ENCODE measurements around the gene MAP1LC3B2. TPM values are rescaled to one million over a fixed set of nuclear protein-coding genes. Genes with fewer than 3 reads are reported as not detected.
"Not testable (repeated sequence)": the region's sequence is repeated elsewhere in the genome, so short reads cannot be mapped to it uniquely, and the experiment has no call there.

MAP1LC3B2 gene
- polyA plus RNA-seq, 6 donors from 2014 or later: 3.2 to 12.2 (median 6.3) TPM

DNA sequence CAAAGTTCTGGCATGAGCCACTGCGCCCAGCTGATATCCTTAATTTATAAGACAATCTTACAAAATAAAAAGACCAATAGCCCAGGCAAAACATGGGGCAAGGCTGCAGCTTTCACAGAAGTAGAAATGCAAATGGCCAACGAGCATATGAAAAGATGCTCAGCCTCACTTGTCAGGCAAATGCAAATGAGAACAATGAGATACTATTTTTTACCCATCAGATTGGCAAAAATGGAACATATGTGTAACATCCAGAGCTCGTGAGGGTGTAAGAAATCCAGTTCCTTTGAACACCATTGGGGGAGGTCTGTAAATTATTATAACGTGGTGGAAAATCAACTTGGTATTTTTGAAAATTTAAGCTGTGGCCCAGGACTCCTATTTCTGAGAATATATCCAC is 14.6 kb downstream of the MAP1LC3B2 start:
- Mint-ChIP-seq H3K27ac (no peak overlapping the region), H3K4me3 (no peak overlapping the region), H3K36me3 (no peaks in the 10 kb centered on the region), H3K9me3 (peaks cover 0 to 5% (median 0%) of the 10 kb centered on the region in 7 donors), H3K27me3 (no peaks in the 10 kb centered on the region), H3K4me1 (no peaks in the 10 kb centered on the region)
- DNase-seq: no peak
- no peak for ATAC-seq (ENCODE audit: low read depth in 2 of 2)

GRCh38 chr12:116575754-116576153 is 16.6 kb downstream of the MAP1LC3B2 start:
- H3K27ac Mint-ChIP-seq: peak overlapping the region in 1 of 6 donors; percentile 37
- H3K36me3 Mint-ChIP-seq; H3K4me3 Mint-ChIP-seq; ATAC-seq (ENCODE audit: low read depth in 2 of 2); H3K9me3 Mint-ChIP-seq; H3K4me1 Mint-ChIP-seq; DNase-seq; H3K27me3 Mint-ChIP-seq: not testable (repeated sequence)

- DNase-seq (no peak), ATAC-seq (ENCODE audit: low read depth in 2 of 2) (no peak)
- Mint-ChIP-seq H3K9me3 (peaks cover 0 to 2% (median 0%) of the 10 kb centered on the region in 7 donors), H3K4me3 (no peak overlapping the region), H3K27me3 (no peaks in the 10 kb centered on the region), H3K36me3 (no peaks in the 10 kb centered on the region), H3K27ac (no peak overlapping the region), H3K4me1 (peaks cover 4 to 12% (median 6%) of the 10 kb centered on the region in 3 donors)
Measured at GRCh38 chr12:116577154-116577561, 18.0 kb downstream of the MAP1LC3B2 start.

DNA sequence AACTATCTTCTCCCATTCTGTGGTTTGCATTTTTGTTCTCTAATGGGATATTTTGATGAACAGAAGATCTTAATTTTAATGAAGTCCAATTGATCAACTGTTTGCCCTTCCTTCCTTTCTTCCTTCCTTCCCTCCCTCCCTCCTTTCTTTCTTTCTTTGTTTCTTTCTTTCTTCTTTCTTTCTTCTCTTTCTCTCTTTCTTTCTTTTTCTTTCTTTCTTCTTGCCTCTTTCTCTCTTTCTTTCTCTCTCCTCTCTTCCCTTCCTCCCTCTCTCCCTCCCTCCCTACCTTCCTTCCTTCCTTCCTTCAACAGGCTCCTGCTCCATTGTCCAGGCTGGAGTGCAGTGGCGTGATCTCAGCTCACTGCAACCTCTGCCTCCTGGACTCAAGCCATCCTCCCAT is 18.9 kb downstream of the MAP1LC3B2 start:
- H3K9me3 Mint-ChIP-seq: peaks cover 0 to 2% (median 0%) of the 10 kb centered on the region in 7 donors
- DNase-seq (no peak), ATAC-seq (ENCODE audit: low read depth in 2 of 2) (no peak)
- peaks cover 4 to 16% (median 12%) of the 10 kb centered on the region in 3 donors for H3K4me1 Mint-ChIP-seq
- no peaks in the 10 kb centered on the region for H3K36me3 Mint-ChIP-seq
- H3K27ac Mint-ChIP-seq: no peak overlapping the region
- no peak overlapping the region for H3K4me3 Mint-ChIP-seq
- H3K27me3 Mint-ChIP-seq: no peaks in the 10 kb centered on the region

DNA sequence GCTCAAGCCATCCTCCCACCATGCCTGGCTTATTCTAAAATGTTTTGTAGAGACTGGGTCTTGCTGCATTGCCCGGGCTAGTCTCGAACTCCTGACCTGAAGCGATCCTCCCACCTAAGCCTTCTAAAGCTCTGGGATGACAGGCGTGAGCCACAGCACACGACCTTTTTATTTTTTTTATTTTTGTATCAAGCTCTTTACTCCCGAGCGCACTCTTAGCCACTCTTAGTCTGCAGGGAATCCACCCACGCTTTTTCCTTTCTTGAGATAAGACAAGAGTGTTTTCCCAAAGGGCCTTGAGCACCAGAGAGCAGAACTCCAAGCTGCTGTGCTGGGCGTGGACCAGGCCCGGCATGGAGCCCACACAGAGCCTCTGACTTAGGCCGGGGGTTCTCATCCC is 23.4 kb downstream of the MAP1LC3B2 start:
- peaks cover 4 to 19% (median 16%) of the 10 kb centered on the region in 3 donors for H3K4me1 Mint-ChIP-seq
- no peaks in the 10 kb centered on the region for H3K36me3 Mint-ChIP-seq
- no peaks in the 10 kb centered on the region for H3K27me3 Mint-ChIP-seq
- no peak for ATAC-seq (ENCODE audit: low read depth in 2 of 2)
- H3K27ac Mint-ChIP-seq: no peak overlapping the region
- peaks cover 2 to 14% (median 12%) of the 10 kb centered on the region in 7 donors for H3K9me3 Mint-ChIP-seq
- H3K4me3 Mint-ChIP-seq: peak overlapping the region in 1 of 8 donors; percentile 81
- DNase-seq: no peak

- H3K4me3 Mint-ChIP-seq: no peak overlapping the region
- H3K36me3 Mint-ChIP-seq: no peaks in the 10 kb centered on the region
- H3K27me3 Mint-ChIP-seq: no peaks in the 10 kb centered on the region
- DNase-seq (no peak), ATAC-seq (ENCODE audit: low read depth in 2 of 2) (no peak)
- H3K9me3 Mint-ChIP-seq: peaks cover 2 to 14% (median 10%) of the 10 kb centered on the region in 7 donors
- peak overlapping the region in 1 of 6 donors; percentile 61 for H3K27ac Mint-ChIP-seq
- peaks cover 7 to 19% (median 16%) of the 10 kb centered on the region in 3 donors for H3K4me1 Mint-ChIP-seq
Measured at GRCh38 chr12:116583129-116583694, 24.0 kb downstream of the MAP1LC3B2 start.

DNA sequence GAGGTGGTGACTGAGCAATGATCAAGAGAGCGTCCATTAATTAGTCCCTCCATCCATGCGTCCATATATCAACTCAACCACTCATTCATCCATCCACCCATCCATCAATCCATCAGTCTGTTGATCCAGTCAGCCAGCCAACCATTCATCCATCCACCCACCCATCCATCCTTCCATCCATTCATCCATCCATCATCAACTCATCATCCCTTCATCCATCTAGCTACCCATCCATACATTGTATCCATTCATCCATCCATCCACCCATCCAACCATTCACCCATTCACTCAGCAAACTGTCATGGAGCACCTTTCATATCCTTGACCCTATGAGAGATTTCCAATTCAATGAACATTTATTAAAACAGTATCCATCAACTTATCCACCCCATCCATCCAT is 28.1 kb downstream of the MAP1LC3B2 start:
- ATAC-seq (ENCODE audit: low read depth in 2 of 2): no peak
- no peaks in the 10 kb centered on the region for H3K27me3 Mint-ChIP-seq
- H3K4me3 Mint-ChIP-seq: no peak overlapping the region
- peaks cover 2 to 14% (median 10%) of the 10 kb centered on the region in 7 donors for H3K9me3 Mint-ChIP-seq
- peaks cover 9 to 17% (median 16%) of the 10 kb centered on the region in 3 donors for H3K4me1 Mint-ChIP-seq
- H3K36me3 Mint-ChIP-seq: no peaks in the 10 kb centered on the region
- DNase-seq: no peak
- H3K27ac Mint-ChIP-seq: no peak overlapping the region

DNA sequence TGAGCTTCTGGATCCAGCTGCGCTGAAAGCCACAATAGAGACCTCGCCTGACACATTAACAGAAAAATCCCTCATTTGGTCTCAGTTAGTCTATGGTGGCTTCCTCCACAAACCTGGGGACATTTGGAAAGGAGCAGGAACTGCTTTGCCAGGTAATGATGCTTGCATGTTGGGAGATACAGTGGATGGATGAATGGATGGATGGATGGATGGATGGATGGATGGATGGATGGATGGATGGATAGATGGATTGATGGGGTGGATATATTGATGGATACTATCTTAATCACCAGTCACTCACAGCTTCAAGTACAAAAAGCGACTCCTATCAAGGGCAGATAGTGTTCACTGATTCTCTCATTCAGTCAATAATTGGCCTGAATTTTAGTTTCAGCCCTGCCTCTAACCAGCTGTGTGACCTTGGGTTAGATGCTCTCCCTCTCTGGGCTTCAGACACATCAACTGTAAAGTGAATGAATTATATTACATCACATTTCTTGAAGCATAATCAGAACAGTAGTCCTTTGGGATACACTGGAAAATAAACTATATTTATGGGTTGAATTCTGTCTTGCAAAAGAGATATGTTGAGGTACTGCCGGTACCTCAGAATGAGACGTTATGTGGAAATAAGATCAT is 29.3 kb downstream of the MAP1LC3B2 start:
- peaks cover 13 to 22% (median 16%) of the 10 kb centered on the region in 3 donors for H3K4me1 Mint-ChIP-seq
- H3K9me3 Mint-ChIP-seq: peaks cover 0 to 14% (median 10%) of the 10 kb centered on the region in 7 donors
- no peaks in the 10 kb centered on the region for H3K36me3 Mint-ChIP-seq
- no peak overlapping the region for H3K4me3 Mint-ChIP-seq
- DNase-seq (no peak), ATAC-seq (ENCODE audit: low read depth in 2 of 2) (no peak)
- H3K27ac Mint-ChIP-seq: peak overlapping the region in 2 of 6 donors; percentile 43 to 83
- H3K27me3 Mint-ChIP-seq: no peaks in the 10 kb centered on the region

GRCh38 chr12:116589581-116589980 is 30.4 kb downstream of the MAP1LC3B2 start:
- no peak overlapping the region for H3K4me3 Mint-ChIP-seq
- H3K36me3 Mint-ChIP-seq: no peaks in the 10 kb centered on the region
- no peak overlapping the region for H3K27ac Mint-ChIP-seq
- H3K9me3 Mint-ChIP-seq: peaks cover 0 to 11% (median 7%) of the 10 kb centered on the region in 7 donors
- DNase-seq (no peak), ATAC-seq (ENCODE audit: low read depth in 2 of 2) (no peak)
- H3K4me1 Mint-ChIP-seq: peaks cover 20 to 31% (median 23%) of the 10 kb centered on the region in 3 donors
- no peaks in the 10 kb centered on the region for H3K27me3 Mint-ChIP-seq

DNA sequence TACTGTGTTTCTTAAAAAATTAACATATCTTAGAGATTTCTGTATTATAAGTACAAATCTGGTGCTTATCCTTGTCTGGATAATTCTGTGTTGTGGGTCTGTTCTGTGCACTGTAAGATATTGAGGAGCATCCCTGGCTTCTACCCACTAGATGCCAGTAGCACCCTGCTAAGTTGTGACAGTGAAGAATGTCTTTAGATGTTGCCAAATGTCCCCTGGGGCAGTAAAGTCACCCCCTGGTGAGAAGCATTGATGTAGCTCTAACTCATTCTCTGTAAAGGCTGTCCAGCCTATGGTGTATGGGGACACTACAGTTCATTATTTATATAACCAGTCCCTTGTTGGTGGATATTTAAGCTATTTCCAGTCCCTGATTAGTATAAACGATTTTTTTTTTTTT is 31.4 kb downstream of the MAP1LC3B2 start:
- Mint-ChIP-seq H3K27ac (peak overlapping the region in 2 of 6 donors; percentile 7 to 40), H3K9me3 (peaks cover 0 to 7% (median 0%) of the 10 kb centered on the region in 7 donors), H3K36me3 (no peaks in the 10 kb centered on the region), H3K4me1 (peaks cover 30 to 41% (median 31%) of the 10 kb centered on the region in 3 donors), H3K4me3 (no peak overlapping the region), H3K27me3 (no peaks in the 10 kb centered on the region)
- ATAC-seq (ENCODE audit: low read depth in 2 of 2): no peak
- DNase-seq: no peak

DNA sequence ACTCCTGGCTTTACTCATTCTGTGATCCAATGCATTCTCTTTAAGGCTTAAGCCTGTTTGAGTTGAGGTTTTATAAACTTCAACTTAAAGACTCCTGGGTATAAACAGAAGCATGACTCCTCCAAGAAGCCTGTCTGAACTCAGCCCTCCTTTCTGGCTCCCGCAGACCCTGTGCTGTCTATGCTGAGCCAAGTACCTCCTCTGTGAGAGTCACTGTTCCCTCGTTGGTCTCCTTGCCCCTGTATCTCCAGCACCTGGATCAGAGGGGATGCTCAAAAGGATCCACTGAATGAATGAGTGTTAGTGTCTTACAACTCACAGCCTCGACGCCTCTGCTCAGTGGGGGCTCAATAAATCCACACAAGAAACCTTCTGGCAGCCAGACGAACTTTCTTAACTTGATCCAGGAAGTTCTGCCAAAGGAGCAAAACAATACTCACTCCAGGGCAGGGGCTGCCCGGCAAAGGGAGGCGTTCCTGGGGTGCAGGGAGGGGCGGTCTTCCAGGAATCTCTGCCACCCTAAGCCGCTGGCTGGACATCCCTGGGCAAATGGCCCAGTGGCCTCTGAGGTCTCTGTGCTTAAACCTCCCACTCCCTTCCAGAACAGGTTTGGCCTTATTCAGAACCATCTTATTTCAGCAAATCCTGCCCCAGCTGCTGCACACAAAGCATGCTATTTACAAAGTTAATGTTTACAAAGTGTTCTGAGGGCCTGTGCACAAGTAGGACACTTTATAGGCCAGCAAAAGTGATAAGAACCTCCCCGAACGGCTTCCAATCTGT is 32.9 kb downstream of the MAP1LC3B2 start:
- DNase-seq (no peak), ATAC-seq (ENCODE audit: low read depth in 2 of 2) (no peak)
- H3K4me1 Mint-ChIP-seq: peaks cover 35 to 44% (median 37%) of the 10 kb centered on the region in 3 donors
- H3K4me3 Mint-ChIP-seq: peak overlapping the region in 4 of 8 donors; percentile 9 to 53 (median 32)
- no peaks in the 10 kb centered on the region for H3K27me3 Mint-ChIP-seq
- H3K36me3 Mint-ChIP-seq: no peaks in the 10 kb centered on the region
- peak overlapping the region; percentile 79 to 94 (median 90) for H3K27ac Mint-ChIP-seq
- H3K9me3 Mint-ChIP-seq: peaks cover 0 to 11% (median 0%) of the 10 kb centered on the region in 7 donors

DNA sequence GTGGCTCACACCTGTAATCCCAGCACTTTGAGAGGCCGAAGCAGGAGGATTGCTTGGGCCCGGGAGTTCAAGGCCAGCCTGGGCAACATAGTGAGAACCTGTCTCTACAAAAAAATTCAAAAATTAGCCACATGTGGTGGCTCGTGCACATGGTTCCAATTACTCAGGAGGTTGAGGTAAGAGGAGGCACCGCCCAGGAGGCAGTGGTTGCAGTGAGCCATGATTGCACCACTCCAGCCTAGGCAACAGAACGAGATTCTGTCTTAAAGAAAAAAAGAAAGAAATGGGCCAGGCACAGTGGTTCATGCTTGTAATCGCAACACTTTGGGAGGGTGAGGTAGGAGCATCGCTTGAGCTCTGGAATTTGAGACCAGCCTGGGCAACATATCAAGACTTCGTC is 33.5 kb downstream of the MAP1LC3B2 start:
- no peak for DNase-seq
- Mint-ChIP-seq H3K4me1 (peaks cover 35 to 44% (median 37%) of the 10 kb centered on the region in 3 donors), H3K4me3 (peak overlapping the region in 3 of 8 donors; percentile 8 to 64 (median 11)), H3K27me3 (no peaks in the 10 kb centered on the region), H3K36me3 (no peaks in the 10 kb centered on the region), H3K27ac (peak overlapping the region; percentile 67 to 94 (median 86)), H3K9me3 (peaks cover 0 to 7% (median 0%) of the 10 kb centered on the region in 7 donors)
- ATAC-seq (ENCODE audit: low read depth in 2 of 2): no peak

GRCh38 chr12:116594325-116595038 is 35.3 kb downstream of the MAP1LC3B2 start:
- H3K9me3 Mint-ChIP-seq: peaks cover 0 to 7% (median 0%) of the 10 kb centered on the region in 7 donors
- peak overlapping the region; percentile 17 to 88 (median 73) for H3K4me3 Mint-ChIP-seq
- ATAC-seq (ENCODE audit: low read depth in 2 of 2): peak; percentile 94 to 95
- peak overlapping the region; percentile 82 to 98 (median 97) for H3K27ac Mint-ChIP-seq
- DNase-seq: peak; percentile 87
- H3K27me3 Mint-ChIP-seq: no peaks in the 10 kb centered on the region
- peaks cover 36 to 55% (median 50%) of the 10 kb centered on the region in 3 donors for H3K4me1 Mint-ChIP-seq
- H3K36me3 Mint-ChIP-seq: no peaks in the 10 kb centered on the region

All from naive B cell (primary cell).